ENCODE measurements around the gene CLTB. TPM values are rescaled to one million over a fixed set of nuclear protein-coding genes. Genes with fewer than 3 reads are reported as not detected.

CLTB gene
- total and polyA plus RNA-seq, 2 donors (not counting 1 experiment from before 2014, with no cell fraction given): 29.9 to 41.7 TPM

DNA sequence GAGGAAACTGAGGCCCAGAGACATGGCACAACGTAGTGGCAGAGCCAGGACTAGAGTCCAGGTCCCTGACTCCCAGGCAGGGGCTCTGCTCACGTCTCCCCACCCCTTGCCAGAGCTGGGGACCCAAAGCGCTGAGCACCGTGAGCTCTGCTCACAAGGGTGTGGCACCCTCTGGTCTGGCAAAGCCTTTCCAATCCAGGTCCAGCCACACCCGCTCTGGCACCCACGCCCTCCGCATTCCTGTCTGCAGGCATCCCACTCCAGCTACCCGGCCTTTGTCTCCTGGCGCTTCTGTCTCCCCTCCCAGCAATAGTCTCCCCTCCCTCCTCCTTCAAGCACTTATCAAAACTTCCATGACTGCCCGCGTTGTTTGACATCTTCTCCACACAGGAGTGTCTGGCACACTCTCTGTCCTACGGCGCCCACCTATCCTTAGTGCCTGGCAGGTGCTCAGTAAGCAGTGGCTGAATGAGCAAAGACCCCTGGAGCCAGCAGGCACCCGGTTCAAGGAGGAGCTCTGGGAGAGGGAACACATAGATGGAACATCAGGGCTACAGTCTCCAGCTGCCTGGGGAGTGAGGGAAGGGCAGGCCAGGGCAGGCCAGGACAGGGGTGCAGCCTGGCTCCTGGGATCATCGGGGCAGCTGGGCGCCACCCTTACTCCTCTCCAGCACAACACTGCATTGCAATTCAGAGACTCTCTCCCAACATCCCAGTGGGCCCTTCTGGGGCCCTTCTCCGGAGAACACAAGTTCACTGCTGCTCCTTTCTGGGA is 15.8 kb downstream of the CLTB start:
- H3K9ac ChIP-seq (ENCODE audit: low read length): no peak overlapping the region

More for the DNA sequence above, 15.8 kb downstream of the CLTB start:
- Mint-ChIP-seq H3K9me3 (ENCODE audit: insufficient read depth) (no peaks in the 10 kb centered on the region), H3K4me1 (no peaks in the 10 kb centered on the region), H3K4me3 (no peak overlapping the region), H3K27me3 (no peaks in the 10 kb centered on the region), H3K27ac (no peak overlapping the region)
- Histone ChIP-seq H3K4me3 (ENCODE audit: control extremely low read depth in 1 of 5, extremely low read depth in 1 of 5, insufficient read depth in 1 of 5, low read depth in 2 of 5, low read length in 4 of 5) (no peak overlapping the region), H3K9me3 (ENCODE audit: control extremely low read depth in 1 of 3, control insufficient read depth in 2 of 3, insufficient read depth in 1 of 3, low read length in 2 of 3) (no peaks in the 10 kb centered on the region), H3K27me3 (replicated peaks in 1 of 4; ENCODE audit: control extremely low read depth in 1 of 4, control insufficient read depth in 3 of 4, insufficient read depth in 4 of 4, low read length in 3 of 4) (no peaks in the 10 kb centered on the region), H4K20me1 (ENCODE audit: control insufficient read depth, insufficient read depth, low read length, poor library complexity, severe bottlenecking) (no peaks in the 10 kb centered on the region), H3K36me3 (replicated peaks in 1 of 2; ENCODE audit: control extremely low read depth in 1 of 2, control insufficient read depth in 1 of 2, extremely low read depth in 1 of 2, insufficient read depth in 2 of 2, low read length in 1 of 2) (peaks cover 1 to 4% of the 10 kb centered on the region in 2 experiments), H3K79me2 (ENCODE audit: control insufficient read depth, insufficient read depth, low read length) (no peaks in the 10 kb centered on the region), H3K4me2 (replicated peaks; ENCODE audit: low read depth, low read length, poor library complexity, severe bottlenecking) (no peak overlapping the region), H3K27ac (ENCODE audit: low read length in 2 of 2) (no peak overlapping the region), H3K4me1 (ENCODE audit: control insufficient read depth in 2 of 2, insufficient read depth in 2 of 2, low read length in 2 of 2) (no peaks in the 10 kb centered on the region), H2AFZ (ENCODE audit: insufficient read depth, low read depth, low read length, poor library complexity, severe bottlenecking) (no peak overlapping the region)
- ChIA-PET POLR2A (interaction anchor here (0.6 kb wide), 1 partner anchor 268 kb away, joined by 3 read pairs; no protein-coding TSS in a partner anchor), CTCF (interaction anchor here (0.9 kb wide), 1 partner anchor 16 kb away, joined by 3 read pairs; the partner anchor contains the start of gene CLTB)
- intact Hi-C loops (cut with micrococcal nuclease): no loop called here
- ATAC-seq (ENCODE audit: low read depth) (no peak), DNase-seq (no peak)
- 95% methylated on average over 14 of the region's 17 CpGs for WGBS (ENCODE audit: insufficient coverage)
- TF ChIP-seq CTCF (IDR thresholded peaks at IDR 0.05) (no peak), EZH2 (IDR thresholded peaks at IDR 0.05; ENCODE audit: borderline replicate concordance, insufficient read depth, low read depth, low read length, poor library complexity, severe bottlenecking) (no peak)

All from B cell (primary cell).